Left renal pelvis (tissue), 4 donors: Measurements from ENCODE around the gene NXPH1. TPM values are rescaled to one million over a fixed set of nuclear protein-coding genes. Genes with fewer than 3 reads are reported as not detected.
A peak's percentile ranks its signal among the peaks of the same experiment; 100 is the strongest.

Source experiments
- DNase-seq, 4 donors: peaks; one replicate each; pipeline ENCODE4 v3.0.0-alpha.2; 2013; ENCODE audit warnings: low read depth in 4 of 4, low spot score in 3 of 4
- polyA plus RNA-seq, 4 donors: library from polyadenylated mRNA; unstranded; fragments of 120-200 nt; gene quantifications; one replicate each; pipeline ENCODE4 v1.2.1, GENCODE V29; 2013; ENCODE audit not compliant: insufficient read length in 4 of 4

The NXPH1 gene
- polyA plus RNA-seq, 4 donors, result 0.12 to 1.6 (median 0.30) TPM

DNA sequence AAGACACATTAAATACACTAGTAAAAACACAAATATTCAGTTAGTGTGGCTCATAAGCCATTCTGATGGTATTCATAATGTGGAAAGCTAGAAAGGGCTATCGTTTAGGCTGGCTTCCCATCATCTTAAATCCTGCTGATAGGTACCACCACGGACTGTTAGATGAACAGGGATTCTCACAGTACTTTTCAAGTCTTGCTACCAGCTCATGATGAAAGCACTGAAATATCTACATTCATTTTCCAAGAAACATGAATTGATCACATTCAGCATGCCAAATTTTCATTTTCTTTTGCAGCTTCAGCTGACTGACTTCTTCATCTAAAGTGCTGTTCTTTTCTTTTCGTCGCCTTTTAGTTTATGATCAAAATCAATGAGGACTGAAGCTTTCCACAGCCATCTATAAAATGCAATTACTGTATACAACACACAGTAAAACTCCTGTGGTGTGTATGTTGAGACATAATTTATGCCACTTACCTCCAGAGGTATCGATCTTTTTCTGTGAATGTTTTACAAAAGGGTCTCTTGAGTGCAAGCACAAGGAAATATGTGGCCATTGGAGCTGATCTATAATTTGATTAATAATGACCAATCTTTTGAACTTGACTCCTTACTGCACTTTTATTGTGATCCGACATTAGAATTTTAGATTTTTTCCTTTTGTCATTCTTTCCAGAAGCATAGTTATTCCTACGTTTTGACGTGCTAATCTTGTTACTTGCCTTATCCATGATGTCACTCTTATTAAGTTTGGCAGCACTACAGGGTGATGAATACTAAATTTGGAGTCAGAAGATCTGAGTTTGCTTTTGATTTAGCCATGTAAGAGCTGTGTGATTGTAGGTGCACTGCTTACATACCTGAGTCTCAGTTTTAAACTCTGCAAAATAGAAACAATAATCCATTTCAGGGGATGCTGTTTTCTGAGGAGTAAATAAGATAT, 58.4 kb downstream of the NXPH1 start:
- no peak for DNase-seq

DNA sequence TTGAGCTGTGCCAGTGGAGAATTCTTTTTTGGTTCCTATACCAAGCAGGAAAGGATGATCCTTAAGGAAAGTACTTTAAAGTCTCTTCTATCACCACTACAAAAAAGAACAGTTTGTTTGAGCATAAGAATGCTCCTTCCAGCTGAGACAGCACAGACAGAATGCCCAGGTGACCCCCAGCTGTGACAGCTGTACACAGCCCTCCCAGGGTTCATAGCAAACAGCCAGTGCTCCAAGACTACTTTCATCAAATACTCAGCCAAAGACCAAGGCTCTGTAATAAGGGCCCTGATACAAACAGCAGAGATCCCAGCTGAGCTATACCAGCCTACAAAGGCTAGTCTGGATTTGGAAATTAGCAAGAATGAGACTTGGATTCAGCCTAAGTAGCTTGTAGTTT, 65.7 kb downstream of the NXPH1 start:
- no peak for DNase-seq

DNA sequence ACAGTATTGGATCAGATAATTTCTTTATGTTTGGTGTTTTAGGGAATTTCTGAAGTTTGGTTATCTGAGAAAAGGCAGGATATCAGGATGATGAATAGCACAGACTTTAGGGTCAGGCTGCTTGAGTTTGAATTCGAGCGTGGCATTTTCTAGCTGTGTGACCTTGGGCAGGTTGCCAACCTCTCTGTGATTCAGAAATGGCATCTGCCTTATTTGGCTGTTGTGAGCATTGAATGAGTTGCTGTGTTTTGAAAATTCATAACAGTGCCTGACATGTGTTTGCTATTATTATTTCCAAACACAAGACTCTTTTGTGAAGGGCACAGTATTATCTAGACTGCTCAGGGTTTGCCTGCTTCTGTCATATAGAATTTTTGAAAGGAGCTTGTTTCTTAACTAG, 66.9 kb downstream of the NXPH1 start:
- no peak for DNase-seq

DNA sequence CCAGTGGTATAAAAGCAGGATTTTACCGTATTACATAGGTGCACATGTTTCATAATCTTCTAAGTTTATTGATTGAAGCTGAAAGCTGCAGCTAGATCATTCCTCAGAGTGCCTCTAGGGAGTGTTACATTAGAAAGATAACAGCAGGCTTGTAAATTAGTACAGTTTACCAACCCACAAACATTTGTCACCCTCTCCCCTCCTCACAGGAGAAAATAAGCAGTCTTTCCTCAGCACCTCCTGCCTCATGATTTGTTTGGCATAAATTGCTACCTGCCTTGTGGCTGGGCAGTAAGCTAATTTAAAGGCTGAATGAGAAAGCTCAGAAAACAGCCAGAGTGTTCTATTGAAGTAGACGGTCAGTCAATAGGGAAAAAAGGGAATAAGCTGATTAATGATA, 74.2 kb downstream of the NXPH1 start:
- no peak for DNase-seq

DNA sequence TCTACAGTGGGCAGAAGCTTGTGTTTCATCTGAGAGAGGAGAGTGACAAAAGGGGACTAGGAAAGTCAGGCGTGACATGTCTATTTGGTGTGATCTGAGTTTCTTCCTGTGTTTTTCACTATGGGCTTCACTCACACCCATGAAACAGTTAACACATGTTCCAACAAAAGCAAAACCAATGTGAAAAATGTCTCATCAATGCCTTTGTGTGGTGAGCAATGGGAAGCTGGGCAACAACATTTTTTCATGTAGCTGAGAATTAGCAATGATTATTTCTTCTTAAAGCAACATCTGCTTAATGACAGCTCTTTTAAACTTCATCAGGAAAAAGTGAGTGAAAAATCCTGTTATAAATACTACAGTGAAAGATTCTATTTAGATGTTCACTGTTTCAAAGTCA, 76.2 kb downstream of the NXPH1 start:
- no peak for DNase-seq

DNA sequence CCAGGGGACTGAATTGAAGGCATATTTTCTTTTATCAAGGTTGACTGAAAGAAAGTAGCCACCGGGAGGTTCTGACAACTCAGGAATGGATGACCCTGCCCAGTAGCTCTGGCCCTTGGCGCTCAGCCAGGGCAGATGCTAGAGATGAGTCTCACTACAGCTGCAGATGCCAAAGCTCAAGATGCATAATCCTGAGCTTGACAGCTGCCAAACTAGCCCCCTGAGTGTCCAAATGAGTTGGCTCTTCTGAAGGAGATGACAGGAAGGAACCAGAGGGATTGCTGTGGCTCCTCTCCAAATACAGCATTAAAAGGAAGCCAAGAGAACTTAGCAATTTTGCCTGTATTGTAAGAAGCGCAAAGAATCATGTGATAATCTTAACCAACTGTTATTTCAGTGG, 78.4 kb downstream of the NXPH1 start:
- DNase-seq, result no peak

DNA sequence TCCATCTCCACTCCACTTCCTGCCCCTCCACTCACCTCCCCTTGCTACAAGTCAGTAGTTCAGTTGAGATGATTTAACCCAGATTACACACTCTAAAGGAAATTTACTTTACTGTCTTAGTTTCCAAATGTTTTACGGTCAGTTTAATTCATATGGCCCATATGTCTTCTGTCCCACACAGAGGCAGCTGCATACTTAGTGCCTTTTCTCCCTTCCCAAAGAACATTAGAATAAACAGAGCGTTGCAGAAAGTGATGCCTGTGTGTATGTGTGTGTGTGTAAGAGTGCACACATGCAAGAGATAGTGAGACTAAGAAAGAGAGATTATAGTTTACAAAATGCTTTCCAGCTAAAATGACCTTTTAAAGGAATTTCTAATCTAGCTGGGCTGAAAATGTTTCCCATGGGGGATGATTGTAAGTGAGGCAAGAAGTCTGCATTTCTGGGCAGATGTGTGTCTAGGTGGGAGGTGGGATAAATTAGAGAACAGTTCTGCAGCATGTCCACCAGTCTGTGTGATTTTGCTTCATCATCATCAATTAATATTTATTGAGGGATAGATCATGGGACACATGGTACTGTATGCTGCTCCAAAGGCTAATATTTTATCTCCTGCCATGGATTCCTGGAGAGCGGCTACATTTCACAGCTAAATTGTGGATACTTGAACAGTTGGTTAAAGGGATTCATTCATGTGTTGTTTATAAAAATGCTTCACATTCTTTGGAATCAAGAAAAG, 81.5 kb downstream of the NXPH1 start:
- DNase-seq, result peak; percentile 8 to 31 (median 24)

DNA sequence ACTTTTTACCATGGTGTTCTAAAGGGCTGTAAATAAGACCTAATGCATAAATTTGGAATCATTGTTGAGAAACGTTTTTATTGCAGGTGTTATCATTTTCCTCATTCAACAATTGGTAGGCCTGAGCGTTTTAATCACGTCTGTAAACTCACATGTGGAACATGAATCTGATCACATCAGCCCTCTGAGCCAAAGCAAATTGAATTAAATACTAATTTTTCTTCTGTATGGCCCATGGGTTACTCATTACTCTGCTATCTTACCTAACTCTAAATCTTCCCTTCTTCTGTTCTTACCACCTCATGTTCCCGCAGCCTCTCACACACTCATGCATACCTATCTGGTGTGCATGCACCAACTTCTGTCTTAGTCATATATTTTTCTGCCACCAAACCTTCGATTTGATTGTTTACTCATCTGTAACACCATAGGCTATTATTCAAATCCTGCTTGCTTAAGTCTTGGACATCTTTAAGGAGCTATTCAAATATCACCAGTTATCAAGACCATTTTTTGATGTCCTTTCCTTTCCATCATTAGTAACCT, 82.3 kb downstream of the NXPH1 start:
- DNase-seq, result no peak

DNA sequence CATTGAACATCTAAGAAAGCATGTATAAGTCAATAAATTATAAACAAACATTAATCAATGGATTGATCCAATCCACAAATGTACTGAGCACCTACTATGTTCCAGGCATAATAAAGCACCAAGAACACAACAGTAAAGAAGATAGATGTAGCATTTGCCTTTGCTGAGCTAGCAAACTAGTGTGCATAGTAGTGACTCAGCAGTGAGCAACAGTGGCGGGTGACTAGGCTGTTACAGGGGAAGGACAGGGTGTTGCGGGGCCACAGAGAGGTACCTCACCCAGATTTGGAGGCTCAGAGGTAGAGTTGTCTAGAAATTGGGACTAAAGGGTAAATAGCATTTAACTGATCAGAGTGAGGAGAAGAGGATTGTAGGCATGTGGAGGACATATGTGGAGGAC, 83.6 kb downstream of the NXPH1 start:
- no peak for DNase-seq

DNA sequence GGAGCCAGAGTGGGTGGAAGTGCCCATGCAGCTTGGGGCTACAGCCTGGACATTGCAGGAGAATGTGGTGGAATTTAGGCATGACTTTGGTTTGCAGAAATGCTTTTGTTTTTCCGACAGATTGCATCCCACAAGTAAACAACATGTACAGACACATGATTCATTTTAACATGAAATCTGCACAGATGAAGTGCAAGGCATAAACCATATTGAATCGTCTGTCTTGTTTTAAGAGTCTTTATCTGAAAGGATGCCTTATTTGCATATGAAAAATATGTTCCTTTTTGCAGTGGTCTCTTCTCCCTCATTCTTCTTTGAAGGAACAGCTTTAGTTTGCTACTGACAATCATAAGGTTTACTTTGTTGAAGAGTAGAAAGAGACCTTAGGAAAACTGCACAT, 94.9 kb downstream of the NXPH1 start:
- DNase-seq, result no peak

DNA sequence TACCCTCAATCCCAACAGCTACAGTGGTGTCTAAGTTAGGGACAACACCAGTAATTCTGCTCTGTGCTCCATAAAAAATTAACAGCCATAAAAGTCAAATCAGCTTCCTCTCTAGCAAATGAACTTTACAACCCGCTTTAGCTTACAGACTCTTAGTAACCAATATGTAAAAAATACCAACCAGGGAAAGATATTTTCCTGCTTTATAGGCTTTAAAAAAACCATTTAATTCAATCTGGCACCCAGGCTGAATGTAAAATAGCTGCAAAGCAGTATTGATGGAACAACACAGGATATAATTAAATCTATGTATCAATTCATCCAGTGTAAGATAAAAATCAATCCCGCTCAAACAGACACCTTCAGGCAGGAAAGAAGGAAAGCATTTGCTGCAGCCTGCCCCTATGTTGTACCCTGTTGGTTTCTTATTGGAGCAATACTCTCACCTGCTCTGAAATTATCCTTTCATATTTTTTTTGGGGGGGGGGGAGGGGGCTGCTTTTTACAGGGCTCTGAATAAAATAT, 98.6 kb downstream of the NXPH1 start:
- no peak for DNase-seq

DNA sequence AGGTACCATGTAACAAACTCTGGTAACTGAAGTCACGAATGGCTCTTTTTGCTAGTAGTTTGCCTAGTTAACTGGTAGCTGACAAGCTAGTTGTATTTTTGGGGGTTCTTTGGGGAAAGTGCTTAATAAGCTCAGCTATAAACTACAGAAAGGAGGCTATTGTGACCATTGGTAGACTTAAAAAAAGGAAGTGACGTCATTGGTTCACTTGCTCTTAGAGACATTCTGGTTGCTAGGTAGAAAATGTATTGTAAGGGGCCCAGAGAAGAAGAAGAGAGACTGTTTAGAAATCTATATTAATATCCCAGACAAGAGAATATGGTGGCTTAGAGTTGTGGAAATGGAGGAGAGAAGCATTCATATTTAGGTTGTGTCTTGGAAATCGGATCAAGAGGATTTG, 103.0 kb downstream of the NXPH1 start:
- no peak for DNase-seq

DNA sequence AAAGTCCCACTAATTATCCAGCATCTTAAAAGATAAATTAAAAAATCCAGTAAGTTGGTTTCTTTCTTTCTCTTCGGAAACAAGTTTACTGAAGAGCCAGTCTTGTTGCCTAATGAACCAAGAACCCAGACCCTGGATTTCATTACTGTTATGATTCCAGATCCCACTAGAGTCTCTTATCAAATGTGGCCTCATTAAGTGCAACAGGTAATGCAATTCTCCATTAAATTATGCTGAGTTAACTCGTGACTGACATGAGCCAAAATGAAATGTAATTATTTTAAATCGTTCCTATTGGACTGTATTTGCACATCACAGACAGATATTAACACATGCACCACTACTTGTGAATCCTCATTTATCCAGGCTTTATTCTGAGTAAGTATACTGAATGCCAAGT, 115.6 kb downstream of the NXPH1 start:
- DNase-seq, result no peak

DNA sequence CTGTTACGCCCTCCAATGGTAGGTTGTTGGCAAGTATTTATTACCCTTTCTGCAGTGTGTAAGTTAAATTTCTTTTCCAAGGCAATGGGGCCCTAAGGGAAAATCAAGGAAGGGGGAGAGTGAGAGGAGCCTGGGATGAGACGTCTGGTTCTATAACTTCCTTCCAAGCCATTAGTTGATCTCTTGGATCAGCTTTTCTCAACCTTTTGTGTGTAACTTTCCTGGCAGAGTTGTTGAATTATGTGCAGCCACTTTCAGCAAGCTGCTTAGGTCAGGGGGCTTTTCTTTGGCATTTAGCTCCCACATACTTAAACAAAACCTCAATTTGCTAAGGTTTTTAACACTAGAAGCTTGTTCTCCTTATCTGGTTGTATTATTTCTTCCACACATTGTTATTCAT, 127.1 kb downstream of the NXPH1 start:
- DNase-seq, result no peak

DNA sequence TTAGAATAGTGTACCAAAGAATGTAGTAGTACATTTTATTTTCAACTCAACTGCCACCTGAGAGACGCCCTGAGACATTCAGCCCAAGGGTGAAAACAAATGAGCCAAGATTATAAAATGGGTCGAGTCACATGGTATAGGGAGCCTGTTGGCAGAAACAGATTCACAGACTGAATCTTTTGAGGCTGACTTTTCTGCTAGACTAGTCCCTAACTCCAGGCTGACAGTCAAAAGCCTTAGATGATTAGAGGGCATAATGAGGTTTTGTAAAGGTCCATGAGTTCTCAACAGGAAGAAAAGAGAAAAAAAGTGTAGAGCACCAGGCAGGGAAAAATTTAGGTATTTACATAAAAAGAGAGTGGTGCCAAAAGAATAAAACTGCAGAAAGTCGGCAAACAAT, 128.0 kb downstream of the NXPH1 start:
- DNase-seq, result no peak

DNA sequence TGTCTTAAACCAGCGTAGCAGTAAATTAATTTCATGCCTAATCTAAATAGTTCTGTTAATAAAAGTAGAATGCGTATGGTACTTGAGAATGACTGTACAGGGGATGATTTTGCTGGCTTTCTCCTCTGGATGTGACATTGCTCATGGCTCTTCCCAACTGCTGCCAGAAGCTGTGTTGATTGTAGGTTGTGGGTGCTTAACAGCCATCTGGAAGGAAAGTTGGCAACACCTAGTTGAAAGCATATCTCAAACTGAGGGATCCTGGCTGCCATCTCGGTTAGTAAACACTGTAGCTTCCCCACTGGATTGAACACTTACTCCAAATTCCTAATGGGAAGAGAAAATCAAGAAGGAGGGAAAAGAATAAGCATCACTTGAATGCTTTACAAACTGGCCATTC, 130.9 kb downstream of the NXPH1 start:
- DNase-seq, result no peak

DNA sequence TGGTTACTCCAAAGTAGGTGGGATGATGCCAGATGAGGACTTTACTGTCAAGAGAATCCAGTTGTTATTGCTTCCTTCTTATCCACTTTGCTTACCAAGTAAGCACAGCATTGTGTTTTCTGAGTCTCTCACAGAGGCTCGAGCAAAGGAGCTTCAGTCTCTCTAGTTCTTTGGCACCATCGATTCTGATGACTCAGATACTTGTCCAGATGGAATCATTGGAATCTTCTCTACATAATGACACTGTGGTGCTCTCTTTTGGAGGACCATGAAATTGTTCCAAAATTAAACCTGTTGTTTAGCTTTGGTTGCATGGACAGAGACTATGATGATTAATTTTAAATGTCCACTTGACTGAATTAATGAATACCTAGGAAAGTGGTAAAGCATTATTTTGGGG, 132.6 kb downstream of the NXPH1 start:
- DNase-seq, result no peak

DNA sequence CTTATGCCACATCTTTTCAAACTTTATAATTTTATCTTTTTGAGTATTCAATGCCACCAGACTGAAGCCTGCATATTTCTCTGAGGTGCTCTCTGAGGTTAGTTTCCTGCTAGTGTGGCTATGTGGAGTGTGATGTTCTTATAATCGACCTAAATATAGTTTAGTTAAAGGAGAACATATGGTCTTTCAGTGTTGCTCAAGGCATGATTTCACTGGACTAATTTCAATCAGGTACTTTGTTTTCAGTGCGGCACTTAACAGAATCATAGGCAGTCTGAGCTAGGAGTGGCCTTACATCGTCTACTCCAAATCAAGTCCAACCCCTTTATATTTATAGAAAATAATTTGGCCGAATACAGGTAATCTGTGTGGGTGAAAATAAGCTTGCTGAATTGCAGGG, 134.2 kb downstream of the NXPH1 start:
- no peak for DNase-seq

DNA sequence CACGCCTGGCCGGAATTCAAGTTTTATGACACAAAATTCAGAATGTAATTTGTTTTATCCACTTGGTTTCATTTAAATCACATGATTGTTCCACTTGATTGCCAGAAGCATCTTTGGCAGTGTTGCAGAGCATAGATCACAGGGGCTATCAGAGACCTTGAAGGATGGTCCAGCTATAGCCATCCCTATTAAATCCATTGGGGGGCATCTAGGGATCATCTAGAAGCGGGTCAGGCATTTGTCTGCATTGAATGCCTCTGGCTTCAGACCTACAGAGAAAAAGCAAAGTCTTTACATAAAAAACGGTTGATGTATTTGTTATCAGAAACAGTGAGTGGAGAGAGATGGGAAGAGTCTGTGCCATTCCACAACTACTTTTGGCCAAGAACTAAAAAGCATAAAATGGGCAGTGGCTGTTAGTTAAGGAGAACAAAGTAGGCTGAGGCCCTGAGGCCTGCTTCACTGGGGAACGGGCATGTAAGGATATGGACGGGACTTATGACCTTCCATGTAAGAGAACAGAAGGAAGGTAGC, 146.3 kb downstream of the NXPH1 start:
- no peak for DNase-seq

DNA sequence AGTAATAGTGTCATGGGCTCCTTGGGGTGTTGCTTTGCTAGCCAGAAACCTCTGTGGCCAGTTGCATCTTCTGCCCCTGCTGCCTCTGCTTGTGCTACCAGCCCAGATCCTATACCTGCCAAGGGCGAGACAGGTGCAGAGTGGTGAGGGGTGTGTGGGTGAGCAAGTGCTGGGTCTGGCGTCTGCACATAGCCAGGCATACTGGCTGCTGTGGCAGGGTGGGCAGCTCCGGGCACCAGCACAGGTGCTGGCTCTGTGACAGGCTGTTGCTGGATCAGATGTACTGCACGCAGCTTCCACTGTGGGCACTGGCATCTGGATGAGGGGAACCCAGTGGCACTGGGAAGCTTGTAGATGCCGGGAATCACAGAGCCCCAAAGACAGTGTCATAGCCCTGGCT, 148.4 kb downstream of the NXPH1 start:
- no peak for DNase-seq

DNA sequence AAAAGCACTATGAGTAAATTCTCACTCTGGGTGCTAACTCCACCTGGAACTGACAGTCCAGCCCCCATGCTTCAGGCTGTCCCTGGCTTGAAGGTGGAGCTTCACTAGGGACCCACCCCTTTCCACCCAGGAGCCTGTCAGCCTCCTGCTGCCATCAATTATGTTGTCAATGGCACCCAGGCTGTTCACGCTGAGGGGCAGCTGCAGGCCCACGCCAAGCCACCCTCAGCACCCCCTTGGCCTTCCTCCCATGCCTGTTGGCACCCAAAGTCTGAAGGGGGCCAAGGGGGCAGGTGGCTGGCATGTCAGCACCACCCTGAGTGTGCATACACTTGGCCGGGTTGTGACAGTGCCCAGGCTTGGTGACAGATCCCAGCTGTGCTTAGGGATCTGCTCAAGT, 149.3 kb downstream of the NXPH1 start:
- DNase-seq, result no peak
